Small intestine (tissue), 7 donors: ENCODE measurements around the gene RNASE7. TPM values are rescaled to one million over a fixed set of nuclear protein-coding genes. Genes with fewer than 3 reads are reported as not detected.
A peak's percentile ranks its signal among the peaks of the same experiment; 100 is the strongest.

Experiments used
- DNase-seq, 2 donors: peaks; one replicate each; pipeline versions ENCODE4 v3.0.0 to v3.0.0-alpha.2; 2013
- FAIRE-seq: peaks from 2 replicates; lab custom pipeline; 2012; peaks lifted over from hg19 to GRCh38; lab: Jason Lieb, UNC
- H3K27ac ChIP-seq, 3 donors: one replicate each; pipeline ENCODE4 v1.5.1; 2013; ENCODE audit warnings: low read length in 2 of 3, mild to moderate bottlenecking in 2 of 3, control low read depth in 1 of 3, inconsistent platforms in 1 of 3, low read depth in 1 of 3, moderate library complexity in 1 of 3
- H3K27me3 ChIP-seq, 3 donors: one replicate each; pipeline ENCODE4 v1.6.1; 2013; ENCODE audit warnings: low read length in 3 of 3, inconsistent platforms in 1 of 3; ENCODE audit not compliant: control insufficient read depth in 3 of 3, insufficient read depth in 3 of 3
- H3K36me3 ChIP-seq, 3 donors: one replicate each; pipeline ENCODE4 v1.6.1; 2013; ENCODE audit warnings: low read length in 3 of 3, inconsistent platforms in 1 of 3, low read depth in 1 of 3, mild to moderate bottlenecking in 1 of 3, moderate library complexity in 1 of 3; ENCODE audit not compliant: control insufficient read depth in 3 of 3, insufficient read depth in 2 of 3
- H3K4me1 ChIP-seq, 3 donors: one replicate each; pipeline ENCODE4 v1.6.1; 2013; ENCODE audit warnings: low read length in 2 of 3, inconsistent platforms in 1 of 3, low read depth in 1 of 3, mild to moderate bottlenecking in 1 of 3, moderate library complexity in 1 of 3; ENCODE audit not compliant: control insufficient read depth in 3 of 3, insufficient read depth in 2 of 3
- H3K4me3 ChIP-seq, 3 donors: one replicate each; pipeline ENCODE4 v1.5.1; 2013; ENCODE audit warnings: low read length in 3 of 3, control low read depth in 1 of 3, inconsistent platforms in 1 of 3, low read depth in 1 of 3, mild to moderate bottlenecking in 1 of 3, moderate library complexity in 1 of 3
- H3K9me3 ChIP-seq, 2 donors: one replicate each; pipeline ENCODE4 v1.6.1; 2013; ENCODE audit warnings: low read depth in 1 of 2, low read length in 1 of 2; ENCODE audit not compliant: control insufficient read depth in 2 of 2, insufficient read depth in 1 of 2
- WGBS, 3 donors: extraction: QIAGEN DNeasy Blood & Tissue Kit; methylation state at CpG; one replicate each; pipeline ENCODE4 v1.1.7; 2013; 5-methylcytosine and 5-hydroxymethylcytosine counted together
- polyA plus RNA-seq, 4 donors: library from polyadenylated mRNA; stranded (reverse) in 3 of 4; unstranded in 1 of 4; fragments of 200-250 nt in 3 of 4; fragments of 120-200 nt in 1 of 4; gene quantifications; one replicate each; pipeline versions ENCODE4 v1.2.1 to v1.2.3, GENCODE V29; 2013
- donor health status: healthy with polysubstance abuse.
- donor health status: control.
- donor health status: control.
- donor health status: Bipolar disorder and iron deficiency.
- donor health status: healthy.

The RNASE7 gene
- polyA plus RNA-seq, 4 donors: 0.04 TPM; not detected in 3

GRCh38 chr14:21092273-21093011 is 50.3 kb downstream of the RNASE7 start:
- H3K9me3 ChIP-seq: no peaks in the 10 kb centered on the region
- no peaks in the 10 kb centered on the region for H3K27me3 ChIP-seq
- WGBS, 3 donors: 39 to 43% (median 43%) methylated on average over 51 to 59 of the region's 59 CpGs
- H3K36me3 ChIP-seq: peaks cover 3 to 61% (median 6%) of the 10 kb centered on the region in 3 donors
- peak; percentile 72 to 90 for DNase-seq
- peaks cover 0 to 29% (median 2%) of the 10 kb centered on the region in 3 donors for H3K4me1 ChIP-seq
- no peak overlapping the region for H3K27ac ChIP-seq
- FAIRE-seq: no peak
- no peak overlapping the region for H3K4me3 ChIP-seq

GRCh38 chr14:21093018-21093417 is 50.9 kb downstream of the RNASE7 start:
- no peak overlapping the region for H3K4me3 ChIP-seq
- H3K27ac ChIP-seq: no peak overlapping the region
- no peaks in the 10 kb centered on the region for H3K27me3 ChIP-seq
- FAIRE-seq (no peak), DNase-seq (no peak)
- peaks cover 3 to 55% (median 6%) of the 10 kb centered on the region in 3 donors for H3K36me3 ChIP-seq
- H3K4me1 ChIP-seq: peaks cover 0 to 30% (median 2%) of the 10 kb centered on the region in 3 donors
- WGBS, 3 donors: 77 to 81% (median 80%) methylated on average over 36 of the region's 36 CpGs
- H3K9me3 ChIP-seq: no peaks in the 10 kb centered on the region

Other genes with a start within 250 kb of the RNASE7 start
- 100 to 1,000 TPM in 1 of 4 donors, 10 to 100 TPM in 3; 51.3 to 229 (median 84.7) TPM for gene RNASE1, start 239.5 kb upstream of the RNASE7 start, polyA plus RNA-seq
- gene RNASE3, start 151.0 kb upstream of the RNASE7 start, polyA plus RNA-seq: under 1 TPM in 2 of 4 donors, not detected in 2; 0.09 to 0.12 TPM
- gene RNASE2, start 86.9 kb upstream of the RNASE7 start, polyA plus RNA-seq: 1 to 10 TPM in 1 of 4 donors, under 1 TPM in 1, not detected in 2; 0.92 to 3.4 TPM
- gene METTL17, start 52.4 kb upstream of the RNASE7 start, polyA plus RNA-seq: 100 to 1,000 TPM in 1 of 4 donors, 10 to 100 TPM in 3; 68.5 to 119 (median 77.5) TPM
- gene SLC39A2, start 43.1 kb upstream of the RNASE7 start, polyA plus RNA-seq: under 1 TPM in 3 of 4 donors, not detected in 1; 0.04 to 0.67 (median 0.16) TPM
- 100 to 1,000 TPM in 1 of 4 donors, 10 to 100 TPM in 3; 44.5 to 129 (median 71.4) TPM for gene NDRG2, start 17.3 kb upstream of the RNASE7 start, polyA plus RNA-seq
- gene TPPP2, start 12.1 kb upstream of the RNASE7 start, polyA plus RNA-seq: under 1 TPM in 2 of 4 donors, not detected in 2; 0.10 to 0.34 TPM
- under 1 TPM in 1 of 4 donors, not detected in 3; 0.04 TPM for gene RNASE13, start 7.6 kb upstream of the RNASE7 start, polyA plus RNA-seq
- not detected for gene RNASE8, start 15.5 kb downstream of the RNASE7 start, polyA plus RNA-seq
- 10 to 100 TPM in 2 of 4 donors, 1 to 10 TPM in 2; 2.2 to 26.1 (median 7.2) TPM for gene ARHGEF40, start 27.9 kb downstream of the RNASE7 start, polyA plus RNA-seq
- 10 to 100 TPM; 42.4 to 69.8 (median 59.6) TPM for gene ZNF219, start 56.3 kb downstream of the RNASE7 start, polyA plus RNA-seq
- gene TMEM253, start 58.7 kb downstream of the RNASE7 start, polyA plus RNA-seq: 100 to 1,000 TPM in 2 of 4 donors, 10 to 100 TPM in 2; 57.9 to 245 (median 101) TPM
- gene OR5AU1, start 113.7 kb downstream of the RNASE7 start, polyA plus RNA-seq: not detected
- gene HNRNPC, start 227.1 kb downstream of the RNASE7 start, polyA plus RNA-seq: 100 to 1,000 TPM; 325 to 716 (median 510) TPM
- gene RPGRIP1, start 237.7 kb downstream of the RNASE7 start, polyA plus RNA-seq: under 1 TPM in 2 of 4 donors, not detected in 2; 0.44 to 0.73 TPM